HG02870 (cell line): ENCODE results near the gene SETD1B.
"Not testable (repeated sequence)": the region's sequence is repeated elsewhere in the genome, so short reads cannot be mapped to it uniquely, and the experiment has no call there.

Source experiments
- ATAC-seq: cut with Tn5 transposase; IDR thresholded peaks from one replicate; pipeline ENCODE4 v1.9.1; 2021; ENCODE audit warnings: mild to moderate bottlenecking, moderate library complexity; ENCODE audit not compliant: unreplicated experiment

The SETD1B gene

GRCh38 chr12:121779422-121779895, 24.4 kb upstream of the SETD1B start:
- ATAC-seq = no peak

- ATAC-seq = no peak
These were observed 23.4 kb upstream of the SETD1B start for GRCh38 chr12:121780429-121780828.

GRCh38 chr12:121781484-121781997, 22.3 kb upstream of the SETD1B start:
- ATAC-seq = peak; percentile 19

GRCh38 chr12:121781998-121782979, 21.5 kb upstream of the SETD1B start:
- ATAC-seq = peak; percentile 59

GRCh38 chr12:121783766-121784165, 20.0 kb upstream of the SETD1B start:
- no peak for ATAC-seq

GRCh38 chr12:121784460-121784859, 19.3 kb upstream of the SETD1B start:
- no peak for ATAC-seq

GRCh38 chr12:121786440-121786825, 17.4 kb upstream of the SETD1B start:
- no peak for ATAC-seq

- no peak for ATAC-seq
These were observed 16.5 kb upstream of the SETD1B start for GRCh38 chr12:121787063-121788025.

- ATAC-seq = no peak
These were observed 15.5 kb upstream of the SETD1B start for GRCh38 chr12:121788176-121788818.

GRCh38 chr12:121789233-121789781, 14.5 kb upstream of the SETD1B start:
- no peak for ATAC-seq

GRCh38 chr12:121789800-121790728, 13.7 kb upstream of the SETD1B start:
- ATAC-seq = peak; percentile 37

GRCh38 chr12:121790785-121791184, 13.0 kb upstream of the SETD1B start:
- not testable (repeated sequence) for ATAC-seq

- no peak for ATAC-seq
These were observed 11.9 kb upstream of the SETD1B start for GRCh38 chr12:121791671-121792551.

GRCh38 chr12:121792607-121793439, 11.0 kb upstream of the SETD1B start:
- no peak for ATAC-seq

- ATAC-seq = peak; percentile 12
These were observed 10.4 kb upstream of the SETD1B start, which contains the start of gene RHOF for GRCh38 chr12:121793440-121793837. RHOF (minus strand) TSS chr12:121793688; CDS start chr12:121793633, 55 bp downstream.

- peak; percentile 41 for ATAC-seq
These were observed 9.8 kb upstream of the SETD1B start for GRCh38 chr12:121793838-121794533.
